G401.6 (cell line): ENCODE data around the gene PIP5K1A.
A peak's percentile ranks its signal among the peaks of the same experiment; 100 is the strongest.
"Not testable (repeated sequence)": the region's sequence is repeated elsewhere in the genome, so short reads cannot be mapped to it uniquely, and the experiment has no call there.

Source experiments
- FAIRE-seq: peaks from 2 replicates; lab custom pipeline; 2012; peaks lifted over from hg19 to GRCh38; lab: Jason Lieb, UNC

The PIP5K1A gene

GRCh38 chr1:151198254-151199127 is at the start of gene PIP5K1A:
TSS of gene PIP5K1A (plus strand) at chr1:151198552. CDS start at chr1:151198997, 445 bp downstream.
- FAIRE-seq, result peak; percentile 88

- FAIRE-seq, result no peak
These were observed 41.9 kb upstream of the PIP5K1A start, which contains the start of gene TNFAIP8L2 for GRCh38 chr1:151156515-151156819. TSS of gene TNFAIP8L2 (plus strand) at chr1:151156649. CDS start at chr1:151158698, 2,049 bp downstream.

GRCh38 chr1:151157067-151157531 is 41.3 kb upstream of the PIP5K1A start:
- FAIRE-seq, result no peak

- no peak for FAIRE-seq
These were observed 40.0 kb upstream of the PIP5K1A start for GRCh38 chr1:151158326-151158725.

- FAIRE-seq, result no peak
These were observed 39.6 kb upstream of the PIP5K1A start for GRCh38 chr1:151158751-151159251.

GRCh38 chr1:151159373-151159772 is 39.0 kb upstream of the PIP5K1A start:
- FAIRE-seq, result no peak

GRCh38 chr1:151164732-151165280 is 33.5 kb upstream of the PIP5K1A start:
- FAIRE-seq, result no peak

- peak; percentile 3 for FAIRE-seq
These were observed 33.0 kb upstream of the PIP5K1A start for GRCh38 chr1:151165281-151165737.

- peak; percentile 97 for FAIRE-seq
These were observed 32.4 kb upstream of the PIP5K1A start, which contains the start of the genes LYSMD1 and SCNM1 for GRCh38 chr1:151165738-151166504. TSS of gene LYSMD1 (minus strand) at chr1:151165902. CDS start at chr1:151165258, 644 bp downstream. TSS of gene SCNM1 (plus strand) at chr1:151166144. CDS start at chr1:151166153, 9 bp downstream.

- no peak for FAIRE-seq
These were observed 31.8 kb upstream of the PIP5K1A start for GRCh38 chr1:151166505-151166956.

GRCh38 chr1:151167116-151167515 is 31.2 kb upstream of the PIP5K1A start:
- FAIRE-seq, result no peak

- no peak for FAIRE-seq
These were observed 27.2 kb upstream of the PIP5K1A start for GRCh38 chr1:151171190-151171589.

GRCh38 chr1:151175041-151175741 is 23.2 kb upstream of the PIP5K1A start:
- no peak for FAIRE-seq

- FAIRE-seq, result no peak
These were observed 22.5 kb upstream of the PIP5K1A start, which contains the start of gene TMOD4 for GRCh38 chr1:151175863-151176262. TSS of gene TMOD4 (minus strand) at chr1:151175981. CDS start at chr1:151174875, 1,106 bp downstream.

- no peak for FAIRE-seq
These were observed 21.8 kb upstream of the PIP5K1A start for GRCh38 chr1:151176514-151177045.

GRCh38 chr1:151184211-151184610 is 14.1 kb upstream of the PIP5K1A start:
- no peak for FAIRE-seq

- FAIRE-seq, result no peak
These were observed 11.1 kb upstream of the PIP5K1A start for GRCh38 chr1:151187205-151187604.

- not testable (repeated sequence) for FAIRE-seq
These were observed 9.7 kb upstream of the PIP5K1A start for GRCh38 chr1:151188667-151189066.

GRCh38 chr1:151189637-151190445 is 8.5 kb upstream of the PIP5K1A start, which contains the start of gene VPS72:
TSS of gene VPS72 (minus strand) at chr1:151190197. CDS start at chr1:151190121, 76 bp downstream.
- no peak for FAIRE-seq

- FAIRE-seq, result no peak
These were observed 6.3 kb upstream of the PIP5K1A start for GRCh38 chr1:151192047-151192446.
